Measurements from ENCODE around the gene TMEM138. TPM values are rescaled to one million over a fixed set of nuclear protein-coding genes. Genes with fewer than 3 reads are reported as not detected.

Gene TMEM138
- total and polyA plus RNA-seq, 8 donors = 10.8 to 39.2 (median 14.3) TPM

DNA sequence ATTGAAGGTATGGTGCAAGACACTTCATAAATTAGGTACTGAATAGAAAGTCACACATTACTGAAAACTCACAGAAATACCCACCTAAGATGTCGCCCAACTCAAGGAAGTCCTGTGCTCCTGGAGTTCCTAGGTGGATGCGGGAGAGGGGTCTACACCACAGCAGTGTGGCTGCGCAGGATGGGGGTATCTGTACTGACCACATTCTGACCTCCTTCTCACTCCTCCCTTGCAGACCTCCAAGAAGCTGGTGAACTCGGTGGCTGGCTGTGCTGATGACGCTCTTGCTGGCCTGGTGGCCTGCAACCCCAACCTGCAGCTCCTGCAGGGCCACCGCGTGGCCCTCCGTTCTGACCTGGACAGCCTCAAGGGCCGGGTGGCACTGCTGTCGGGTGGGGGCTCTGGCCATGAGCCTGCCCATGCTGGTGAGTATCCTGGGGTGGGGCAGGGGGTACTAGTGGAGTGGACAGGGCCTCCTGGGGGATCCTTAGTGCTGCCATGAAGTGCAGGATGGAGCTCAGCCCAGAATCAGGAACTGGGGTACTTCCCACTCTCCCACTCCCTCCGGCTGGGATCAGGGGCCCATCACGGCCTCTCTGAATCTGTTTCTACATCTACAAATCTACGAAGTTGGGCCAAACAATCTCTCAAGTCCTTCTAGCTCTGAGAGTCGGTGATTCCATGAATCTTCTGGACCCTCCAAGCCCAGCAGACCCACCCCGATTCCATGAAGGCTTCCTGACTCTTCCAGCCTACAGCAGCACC, 24.3 kb upstream of the TMEM138 start:
- Histone ChIP-seq H3K4me3 (no peak overlapping the region), H3K4me1 (peaks cover 17 to 25% (median 18%) of the 10 kb centered on the region in 3 donors), H3K27me3 (no peaks in the 10 kb centered on the region), H3K9me3 (no peaks in the 10 kb centered on the region), H3K36me3 (no peaks in the 10 kb centered on the region), H3K27ac (no peak overlapping the region)
- TF ChIP-seq, protein P1, sequence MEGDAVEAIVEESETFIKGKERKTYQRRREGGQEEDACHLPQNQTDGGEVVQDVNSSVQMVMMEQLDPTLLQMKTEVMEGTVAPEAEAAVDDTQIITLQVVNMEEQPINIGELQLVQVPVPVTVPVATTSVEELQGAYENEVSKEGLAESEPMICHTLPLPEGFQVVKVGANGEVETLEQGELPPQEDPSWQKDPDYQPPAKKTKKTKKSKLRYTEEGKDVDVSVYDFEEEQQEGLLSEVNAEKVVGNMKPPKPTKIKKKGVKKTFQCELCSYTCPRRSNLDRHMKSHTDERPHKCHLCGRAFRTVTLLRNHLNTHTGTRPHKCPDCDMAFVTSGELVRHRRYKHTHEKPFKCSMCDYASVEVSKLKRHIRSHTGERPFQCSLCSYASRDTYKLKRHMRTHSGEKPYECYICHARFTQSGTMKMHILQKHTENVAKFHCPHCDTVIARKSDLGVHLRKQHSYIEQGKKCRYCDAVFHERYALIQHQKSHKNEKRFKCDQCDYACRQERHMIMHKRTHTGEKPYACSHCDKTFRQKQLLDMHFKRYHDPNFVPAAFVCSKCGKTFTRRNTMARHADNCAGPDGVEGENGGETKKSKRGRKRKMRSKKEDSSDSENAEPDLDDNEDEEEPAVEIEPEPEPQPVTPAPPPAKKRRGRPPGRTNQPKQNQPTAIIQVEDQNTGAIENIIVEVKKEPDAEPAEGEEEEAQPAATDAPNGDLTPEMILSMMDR (IDR thresholded peaks at IDR 0.05) = no peak
- no peak for DNase-seq
- 84 to 86% methylated on average over 15 of the region's 15 CpGs for WGBS, 2 donors
- intact Hi-C loops (cut with DNase I) = loop anchor here in 2 of 3 donors (5.0 kb wide), 2 partner anchors 44 to 49 kb away; no protein-coding TSS in a partner anchor
- no peak for FAIRE-seq
- ATAC-seq = no peak

DNA sequence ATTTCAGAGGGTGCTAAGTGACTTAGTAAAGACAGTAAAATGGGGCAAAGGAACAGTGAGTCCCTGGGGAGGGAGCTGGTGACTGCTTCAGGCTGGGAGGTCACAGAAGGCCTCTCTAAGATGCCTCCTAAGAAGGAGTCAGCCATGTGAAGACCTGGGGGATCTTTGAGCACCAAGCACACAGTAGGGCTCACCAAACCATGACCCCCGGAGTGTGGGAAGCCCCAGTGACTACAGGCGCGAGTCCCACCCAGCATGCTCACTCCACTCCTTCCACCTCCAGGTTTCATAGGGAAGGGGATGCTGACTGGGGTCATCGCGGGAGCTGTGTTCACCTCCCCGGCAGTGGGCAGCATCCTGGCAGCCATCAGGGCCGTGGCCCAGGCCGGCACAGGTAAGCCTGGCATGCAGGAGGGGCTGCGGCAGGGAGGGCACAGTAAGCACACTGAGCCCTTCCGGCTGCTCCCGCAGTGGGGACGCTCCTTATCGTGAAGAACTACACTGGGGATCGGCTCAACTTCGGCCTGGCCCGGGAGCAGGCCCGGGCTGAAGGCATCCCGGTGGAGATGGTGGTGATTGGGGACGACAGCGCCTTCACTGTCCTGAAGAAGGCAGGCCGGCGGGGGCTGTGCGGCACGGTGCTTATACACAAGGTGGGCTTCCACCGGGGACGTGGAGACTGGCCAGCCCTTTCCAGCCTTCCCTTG, 23.2 kb upstream of the TMEM138 start:
- Histone ChIP-seq H3K27ac (no peak overlapping the region), H3K27me3 (no peaks in the 10 kb centered on the region), H3K36me3 (peaks cover 0 to 7% (median 0%) of the 10 kb centered on the region in 3 donors), H3K4me3 (no peak overlapping the region), H3K4me1 (peaks cover 12 to 22% (median 18%) of the 10 kb centered on the region in 3 donors), H3K9me3 (no peaks in the 10 kb centered on the region)
- DNase-seq (peak in 1 of 6 donors; percentile 71), FAIRE-seq (no peak), ATAC-seq (no peak)
- intact Hi-C loops (cut with DNase I) = loop anchor here in 2 of 3 donors (5.0 kb wide), 2 partner anchors 43 to 48 kb away; no protein-coding TSS in a partner anchor
- WGBS, 2 donors = 88 to 89% methylated on average over 26 of the region's 26 CpGs
- TF ChIP-seq, protein P1 (IDR thresholded peaks at IDR 0.05) = no peak

DNA sequence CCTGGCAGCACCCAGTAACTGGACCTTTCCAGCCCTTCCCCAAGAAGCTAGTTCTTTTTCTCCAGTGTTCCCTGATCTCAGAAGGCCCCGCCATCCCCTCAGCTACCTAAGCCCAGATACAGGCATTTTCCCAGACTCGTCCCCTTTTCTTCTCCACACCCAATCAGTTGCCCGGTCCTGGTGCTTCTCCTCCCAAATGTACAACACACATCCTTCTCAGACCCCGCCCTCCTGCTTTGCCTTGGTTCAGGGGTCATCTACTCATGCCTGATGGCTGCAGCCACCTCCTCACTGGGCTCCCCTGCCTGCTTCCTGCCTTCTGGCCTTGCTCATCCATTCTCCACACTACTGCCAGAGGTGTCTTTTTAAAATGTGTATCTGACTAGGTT, 22.7 kb upstream of the TMEM138 start:
- ATAC-seq (no peak), DNase-seq (peak in 1 of 6 donors; percentile 23), FAIRE-seq (no peak)
- Histone ChIP-seq H3K27ac (no peak overlapping the region), H3K4me3 (no peak overlapping the region), H3K27me3 (no peaks in the 10 kb centered on the region), H3K4me1 (peaks cover 11 to 19% (median 14%) of the 10 kb centered on the region in 3 donors), H3K36me3 (peaks cover 0 to 7% (median 0%) of the 10 kb centered on the region in 3 donors), H3K9me3 (no peaks in the 10 kb centered on the region)
- 83 to 94% methylated on average over 4 of the region's 4 CpGs for WGBS, 2 donors
- TF ChIP-seq, protein P1 (IDR thresholded peaks at IDR 0.05) = no peak
- intact Hi-C loops (cut with DNase I) = loop anchor here in 2 of 3 donors (5.0 kb wide), 2 partner anchors 43 to 48 kb away; no protein-coding TSS in a partner anchor

DNA sequence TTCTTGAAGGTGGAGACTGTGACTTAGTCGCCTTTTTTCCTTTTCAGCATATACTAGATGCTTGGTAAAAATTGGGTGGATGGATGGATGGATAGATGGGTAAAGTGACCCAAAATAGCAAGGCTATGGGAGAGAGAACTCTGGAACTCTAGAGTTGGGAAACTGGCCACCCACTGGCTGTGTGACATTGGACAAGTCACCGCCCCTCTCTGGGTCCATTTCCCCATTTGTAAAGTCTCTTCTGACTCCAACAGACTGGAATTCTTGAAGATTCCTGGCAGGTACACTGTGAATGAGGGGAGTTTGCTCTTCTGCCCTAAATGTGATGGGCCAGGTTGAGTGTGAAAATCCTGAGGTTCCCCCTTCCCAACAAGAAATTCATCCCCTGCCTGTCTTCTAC, 21.2 kb upstream of the TMEM138 start:
- intact Hi-C loops (cut with DNase I) = no loop called here
- peaks cover under 1 to 5% (median 1%) of the 10 kb centered on the region in 3 donors for H3K4me1 ChIP-seq
- H3K9me3 ChIP-seq = no peaks in the 10 kb centered on the region
- H3K36me3 ChIP-seq = peaks cover 0 to 7% (median 0%) of the 10 kb centered on the region in 3 donors
- FAIRE-seq = no peak
- 94 to 98% methylated on average over 2 of the region's 2 CpGs for WGBS, 2 donors
- H3K4me3 ChIP-seq = no peak overlapping the region
- no peak for ATAC-seq
- TF ChIP-seq, protein P1 (IDR thresholded peaks at IDR 0.05) = no peak
- H3K27ac ChIP-seq = no peak overlapping the region
- no peaks in the 10 kb centered on the region for H3K27me3 ChIP-seq
- no peak for DNase-seq
